SK-N-SH treated with all-trans-retinoic acid at 6 μM for 48 hours (cell line): ENCODE data around the gene PRR22.

Experiments
- PPARA ChIP-seq: fragments of 250-450 bp; sonication (Bioruptor Pico); IDR thresholded peaks from 2 replicates; pipeline ENCODE4 v1.5.0; 2020; ENCODE audit warnings: mild to moderate bottlenecking, borderline replicate concordance
- ZFP3 ChIP-seq: fragments of 250-450 bp; sonication (Bioruptor Pico); IDR thresholded peaks from 2 replicates; pipeline ENCODE4 v1.5.0; 2020; ENCODE audit warnings: mild to moderate bottlenecking, moderate library complexity
- ZNF70 ChIP-seq: fragments of 450-650 bp; formaldehyde crosslinking; IDR thresholded peaks from 2 replicates; pipeline ENCODE4 v1.5.0; 2020; ENCODE audit warnings: mild to moderate bottlenecking, moderate library complexity

- no peak for TF ChIP-seq ZFP3 (CRISPR knock-in tag)
- no peak for TF ChIP-seq ZNF70 (CRISPR knock-in tag)
- no peak for TF ChIP-seq PPARA (CRISPR knock-in tag)
Measured at GRCh38 chr19:5803752-5804515, 19.4 kb upstream of the PRR22 start.
